KOPT-K1 (cell line): ENCODE measurements around the gene SLC9A5.

Source experiments
- H3K27ac ChIP-seq: fragments of 200-600 bp; sonication (generic); 2 replicates; pipeline ENCODE4 v1.5.1; 2016; ENCODE audit warnings: antibody characterized with exemption, mild to moderate bottlenecking, low read depth, low read length; ENCODE audit not compliant: poor library complexity, severe bottlenecking
- H3K36me3 ChIP-seq: fragments of 200-600 bp; sonication (generic); 2 replicates; pipeline ENCODE4 v1.5.1; 2017; ENCODE audit warnings: antibody characterized with exemption, mild to moderate bottlenecking, low read length, moderate library complexity; ENCODE audit not compliant: insufficient read depth
- H3K9me3 ChIP-seq: fragments of 200-600 bp; sonication (generic); 2 replicates; pipeline ENCODE4 v1.5.1; 2017; ENCODE audit warnings: antibody characterized with exemption, low read length, mild to moderate bottlenecking; ENCODE audit not compliant: insufficient read depth, poor library complexity, severe bottlenecking

SLC9A5 gene

DNA sequence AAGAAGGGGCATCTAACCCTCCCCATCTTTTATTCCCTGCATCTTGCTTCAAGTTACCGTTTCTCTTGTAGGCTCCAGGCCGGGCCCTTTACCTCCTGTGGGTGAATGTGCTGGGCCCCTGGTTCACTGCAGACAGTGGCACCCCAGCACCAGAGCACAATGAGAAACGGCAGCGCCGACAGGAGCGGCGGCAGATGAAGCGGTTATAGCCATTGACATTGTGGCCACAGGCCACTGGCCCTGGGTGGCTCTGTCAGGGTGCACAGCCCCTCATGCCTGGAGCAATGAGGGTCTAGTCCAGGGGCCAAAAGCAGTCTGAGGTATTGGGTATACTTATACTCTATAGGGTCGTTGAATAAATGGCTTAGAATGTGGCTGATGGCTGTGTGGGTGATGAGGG, 19.9 kb upstream of the SLC9A5 start:
- Histone ChIP-seq H3K36me3 (peaks cover 49% of the 10 kb centered on the region), H3K9me3 (no peaks in the 10 kb centered on the region), H3K27ac (no peak overlapping the region)

GRCh38 chr16:67229906-67230808, 18.6 kb upstream of the SLC9A5 start:
- Histone ChIP-seq H3K9me3 (no peaks in the 10 kb centered on the region), H3K36me3 (peaks cover 58% of the 10 kb centered on the region), H3K27ac (no peak overlapping the region)

GRCh38 chr16:67230809-67231660, 17.7 kb upstream of the SLC9A5 start:
- no peak overlapping the region for H3K27ac ChIP-seq
- H3K9me3 ChIP-seq: no peaks in the 10 kb centered on the region
- H3K36me3 ChIP-seq: peaks cover 61% of the 10 kb centered on the region

DNA sequence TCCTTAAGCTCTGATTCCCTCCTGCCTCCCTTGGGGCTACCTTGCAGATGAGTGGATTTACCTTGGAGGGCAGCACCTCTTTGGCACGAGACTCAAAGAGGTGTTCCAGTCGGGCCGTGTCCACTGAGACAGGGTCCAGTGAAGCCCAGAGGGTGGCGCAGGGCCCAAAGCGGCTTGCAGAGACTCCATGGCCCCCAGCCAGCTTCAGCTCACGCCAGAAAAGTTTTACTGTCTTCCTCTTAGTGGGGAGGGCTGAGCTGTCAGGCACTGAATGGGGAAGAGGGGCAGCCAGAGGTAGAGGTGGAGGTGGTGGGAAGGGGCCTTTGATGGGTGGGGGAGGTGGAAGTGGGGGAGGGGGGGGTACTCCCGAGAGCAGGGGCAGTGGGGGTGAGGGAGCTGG, 15.2 kb upstream of the SLC9A5 start:
- no peaks in the 10 kb centered on the region for H3K9me3 ChIP-seq
- H3K36me3 ChIP-seq: peaks cover 71% of the 10 kb centered on the region
- no peak overlapping the region for H3K27ac ChIP-seq

- no peak overlapping the region for H3K27ac ChIP-seq
- no peaks in the 10 kb centered on the region for H3K9me3 ChIP-seq
- H3K36me3 ChIP-seq: peaks cover 71% of the 10 kb centered on the region
Observed at GRCh38 chr16:67234180-67234597, 14.6 kb upstream of the SLC9A5 start.

DNA sequence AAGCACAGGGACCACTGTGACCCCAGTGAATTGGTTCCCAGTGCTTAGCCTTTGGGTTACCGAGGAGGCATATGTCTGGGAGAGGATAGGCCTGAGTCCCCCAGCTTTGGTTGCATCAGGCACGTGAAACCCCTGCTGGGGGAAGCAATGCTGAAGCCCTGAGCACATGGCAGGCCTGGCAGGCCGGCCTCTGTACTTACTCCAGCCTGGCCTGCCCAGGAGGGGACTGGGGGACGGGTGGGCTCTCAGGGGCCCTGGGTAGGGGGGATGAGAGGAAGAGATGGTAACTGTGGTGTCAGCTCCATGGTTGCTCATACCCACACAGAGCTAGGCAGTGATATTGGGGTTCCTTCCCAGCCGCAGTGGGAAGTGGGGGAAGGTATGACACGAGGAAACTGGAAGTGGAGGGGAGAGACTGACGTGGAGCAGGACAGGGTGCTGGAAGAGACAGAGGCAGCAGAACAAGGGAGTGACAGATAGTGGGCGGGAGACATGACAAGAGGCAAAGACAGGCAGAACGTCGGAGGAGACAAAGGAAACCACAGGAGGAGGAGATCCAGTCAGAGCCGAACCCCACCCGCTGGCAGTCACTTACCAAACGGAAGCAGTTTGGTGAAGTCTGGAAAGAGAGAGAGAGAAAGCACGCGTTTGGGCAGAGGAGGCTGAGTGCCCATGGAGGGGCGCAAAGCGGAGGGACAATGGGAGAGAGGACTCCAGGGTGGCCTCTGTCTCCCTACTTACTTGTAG, 12.8 kb upstream of the SLC9A5 start:
- Histone ChIP-seq H3K9me3 (no peaks in the 10 kb centered on the region), H3K36me3 (peaks cover 56% of the 10 kb centered on the region), H3K27ac (peak overlapping the region; percentile 80)

DNA sequence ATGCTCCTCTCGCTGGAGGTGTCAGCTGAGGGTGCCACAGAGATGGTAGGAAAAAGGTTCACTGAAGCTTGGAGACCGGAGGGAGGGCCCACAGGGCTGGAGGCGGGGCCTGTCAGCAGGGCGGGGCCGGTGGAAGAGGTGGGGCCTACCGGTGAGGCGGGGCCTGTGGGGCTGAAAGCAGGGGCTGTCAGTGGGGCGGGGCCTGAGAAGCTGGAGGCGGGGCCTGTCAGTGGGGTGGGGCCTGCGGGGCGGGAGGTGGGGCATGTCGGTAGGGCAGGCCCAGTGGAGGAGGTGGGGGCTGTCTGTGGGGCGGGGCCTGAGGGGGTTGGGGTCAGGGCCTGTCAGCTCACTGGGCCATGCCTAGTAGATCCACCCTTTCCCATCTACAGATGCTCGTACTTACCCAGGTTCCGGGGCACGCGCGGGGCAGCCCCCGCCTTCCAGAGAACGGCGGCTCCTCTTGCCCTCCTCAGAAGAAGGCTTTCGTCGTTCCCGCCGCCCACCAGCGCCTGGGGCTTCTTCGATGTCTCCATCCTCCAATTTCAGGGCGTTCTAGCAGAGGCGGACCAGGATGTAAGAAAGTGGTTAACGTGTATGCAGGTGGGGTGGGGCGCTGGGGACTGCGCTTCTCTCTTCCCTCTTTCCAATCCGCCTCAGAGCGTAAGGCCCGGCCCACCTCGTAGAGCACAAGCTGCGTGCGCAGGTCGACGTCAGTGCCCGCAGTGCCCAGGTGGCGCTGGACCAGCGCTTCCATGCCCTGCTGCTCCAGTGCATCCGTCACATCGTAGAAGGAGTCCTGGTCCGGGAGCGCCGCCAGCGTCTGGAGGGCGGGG, 12.0 kb upstream of the SLC9A5 start:
- Histone ChIP-seq H3K36me3 (peaks cover 48% of the 10 kb centered on the region; the same call in 1 of the 2 replicates), H3K27ac (peak overlapping the region; percentile 80), H3K9me3 (no peaks in the 10 kb centered on the region)

DNA sequence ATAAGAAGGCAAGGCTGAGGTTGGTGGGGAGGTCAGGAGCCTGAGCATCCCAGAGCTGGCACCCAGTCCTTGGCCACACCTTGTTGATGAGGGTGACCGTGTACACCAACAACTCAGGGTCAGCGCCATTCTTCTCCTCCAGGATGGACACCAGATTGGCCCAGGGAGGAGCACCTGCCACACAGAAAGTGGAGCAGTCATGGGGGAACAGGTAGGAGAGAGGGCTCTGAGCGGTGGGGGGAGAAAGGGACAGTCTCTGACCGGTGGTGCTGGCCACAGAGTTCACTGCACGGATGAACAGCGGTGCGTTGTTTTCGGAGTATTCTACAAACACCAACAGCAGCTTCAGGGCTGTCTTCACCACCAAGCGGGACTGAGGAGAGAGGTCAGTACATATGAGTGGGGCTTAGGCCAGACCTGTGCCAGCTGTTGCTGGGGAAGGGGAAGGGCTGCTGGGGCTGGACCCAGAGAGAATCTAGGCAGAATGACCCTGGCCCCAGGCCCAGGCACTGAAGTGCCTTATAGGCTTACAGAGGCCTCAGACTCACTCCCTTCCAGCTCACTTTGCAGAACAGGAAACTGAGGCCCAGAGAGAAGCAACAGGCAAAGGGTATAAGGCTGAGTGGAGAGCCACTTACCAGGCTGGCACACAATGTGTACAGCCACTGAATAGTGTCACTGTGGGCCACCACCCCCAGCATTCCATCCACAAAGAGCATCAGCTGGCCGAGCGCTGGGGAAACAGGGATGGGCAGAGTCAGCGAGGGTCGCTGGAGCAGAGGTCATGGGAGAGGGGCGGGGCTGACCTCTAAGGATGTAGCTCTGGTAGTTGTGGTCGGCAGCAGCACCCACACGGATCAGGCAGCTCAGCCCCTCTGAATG, 11.1 kb upstream of the SLC9A5 start:
- Histone ChIP-seq H3K36me3 (peaks cover 43% of the 10 kb centered on the region; the same call in 1 of the 2 replicates), H3K27ac (no peak overlapping the region), H3K9me3 (no peaks in the 10 kb centered on the region)

DNA sequence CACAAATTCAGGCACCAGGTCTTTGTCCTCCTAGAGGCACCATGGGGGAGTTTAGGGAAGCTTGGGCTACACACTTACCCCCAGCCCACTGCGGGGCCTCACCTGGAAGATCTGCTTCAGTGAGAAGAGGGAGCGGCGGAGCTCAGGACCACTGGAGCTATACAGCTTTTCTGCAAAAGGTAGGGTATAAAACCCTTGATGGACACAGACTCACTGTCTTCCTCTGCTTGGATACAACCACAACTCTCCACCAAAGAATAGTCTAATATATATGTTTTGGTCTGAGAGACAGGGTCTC, 10.6 kb upstream of the SLC9A5 start:
- Histone ChIP-seq H3K27ac (no peak overlapping the region), H3K36me3 (peaks cover 41% of the 10 kb centered on the region; the same call in 1 of the 2 replicates), H3K9me3 (no peaks in the 10 kb centered on the region)

DNA sequence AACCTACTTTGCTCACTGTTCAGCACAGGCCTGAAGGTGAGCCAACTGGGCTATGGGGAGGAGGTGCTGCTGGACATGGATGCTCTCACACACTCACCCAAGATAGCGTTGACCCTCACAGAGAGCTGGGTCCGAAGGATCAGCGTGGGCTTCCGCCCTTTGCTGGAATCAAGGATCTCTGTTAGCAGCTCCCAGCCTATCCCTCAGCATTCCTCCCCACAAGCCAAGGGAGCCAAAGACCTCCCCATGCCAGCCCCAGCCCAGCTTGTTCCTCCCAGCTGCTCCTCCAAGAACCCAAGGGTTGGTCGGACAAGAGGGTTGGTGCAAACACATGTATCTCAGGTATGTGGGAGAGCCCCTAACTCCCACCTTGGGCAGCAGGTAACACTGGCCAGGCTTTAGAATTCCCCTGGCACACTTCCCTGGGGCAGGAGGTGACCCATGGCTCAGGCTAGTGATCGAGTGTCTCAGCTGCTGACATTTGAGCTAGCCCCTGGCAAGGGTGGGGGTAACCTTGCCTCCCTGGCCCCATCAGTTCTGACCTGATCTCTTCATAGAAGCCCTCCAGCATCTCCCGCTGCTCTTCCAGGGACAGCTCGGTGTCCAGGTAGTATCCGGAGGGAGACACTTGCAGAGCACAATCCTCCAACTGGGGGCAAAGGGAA, 9.8 kb upstream of the SLC9A5 start:
- Histone ChIP-seq H3K36me3 (peaks cover 37% of the 10 kb centered on the region; the same call in 1 of the 2 replicates), H3K27ac (no peak overlapping the region), H3K9me3 (no peaks in the 10 kb centered on the region)

DNA sequence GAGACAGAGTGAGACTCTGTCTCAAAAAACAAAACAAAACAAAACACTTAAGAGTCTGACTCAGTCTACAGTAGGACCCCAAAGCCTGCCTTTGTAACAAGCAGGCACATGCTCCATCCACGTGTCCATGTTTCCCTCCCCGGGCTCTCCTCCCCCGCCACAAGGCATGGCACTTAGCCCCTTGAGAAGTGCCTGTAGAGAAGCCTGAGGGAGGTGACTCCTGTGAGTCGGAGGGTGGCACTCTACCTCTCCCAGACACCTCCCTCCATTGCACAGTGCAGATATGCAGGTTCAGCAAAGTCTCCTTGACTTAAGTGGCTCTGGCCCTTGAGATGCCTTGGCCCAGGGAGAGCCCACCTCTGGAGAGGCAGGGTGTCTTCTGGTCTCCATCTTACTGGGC, 8.3 kb upstream of the SLC9A5 start:
- Histone ChIP-seq H3K36me3 (peaks cover 28% of the 10 kb centered on the region; the same call in 1 of the 2 replicates), H3K27ac (no peak overlapping the region), H3K9me3 (no peaks in the 10 kb centered on the region)

DNA sequence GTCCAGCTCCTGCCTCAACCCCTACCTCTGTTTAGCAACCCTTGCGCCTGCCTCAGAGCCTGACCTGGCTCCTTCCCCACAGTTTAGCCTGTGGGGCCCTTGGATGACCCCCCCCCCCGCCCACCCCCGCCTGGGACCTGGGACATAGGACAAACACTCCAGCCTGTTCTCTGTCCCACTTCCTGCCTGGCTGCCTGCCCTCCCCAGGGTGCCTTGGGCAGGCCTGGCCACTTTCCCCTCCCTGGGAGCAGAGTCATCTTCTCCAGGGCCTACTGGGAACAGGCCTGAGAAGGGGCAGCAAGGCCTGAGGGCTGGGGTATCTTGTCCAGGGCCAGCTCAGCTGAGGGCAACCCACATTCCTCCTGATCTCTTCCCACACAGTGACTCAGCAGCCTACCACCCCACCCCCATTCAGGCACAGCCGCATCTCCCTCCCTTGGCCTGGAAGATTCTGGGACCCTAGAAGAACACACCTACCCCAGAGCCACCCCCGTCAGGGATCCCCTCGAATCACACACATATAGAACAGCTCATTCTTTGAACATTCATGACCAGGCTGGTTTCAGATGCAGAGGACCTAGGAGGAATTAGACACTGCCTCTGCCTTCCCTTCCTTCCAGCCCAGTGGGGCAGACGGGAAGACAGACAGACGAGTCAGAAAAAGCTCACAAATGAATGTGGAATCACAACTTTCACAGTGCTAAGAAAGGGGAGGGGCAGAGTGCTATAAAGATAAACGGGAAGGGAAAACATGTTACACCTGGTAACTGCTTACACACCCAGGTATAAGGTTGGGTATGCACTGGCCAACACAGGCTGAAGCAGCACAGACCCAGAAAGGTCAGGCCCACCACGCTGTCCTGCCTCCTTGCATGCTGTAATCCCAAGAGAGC, 7.5 kb upstream of the SLC9A5 start:
- H3K36me3 ChIP-seq: peaks cover 25% of the 10 kb centered on the region; the same call in 1 of the 2 replicates
- H3K27ac ChIP-seq: no peak overlapping the region
- no peaks in the 10 kb centered on the region for H3K9me3 ChIP-seq
